NCI-H187 treated with DMSO at 0.1 percent for 48 hours (cell line): ENCODE results near the gene MC3R.

ENCODE experiments used
- DNase-seq: peaks from one replicate; lab custom pipeline; 2025; lab: John Stamatoyannopoulos, UW

The MC3R gene

GRCh38 chr20:56249956-56250355, 1.4 kb downstream of the MC3R start:
- no peak for DNase-seq

GRCh38 chr20:56257604-56258003, 9.1 kb downstream of the MC3R start:
- no peak for DNase-seq

GRCh38 chr20:56259948-56260347, 11.4 kb downstream of the MC3R start:
- no peak for DNase-seq

- no peak for DNase-seq
These were observed 20.0 kb downstream of the MC3R start for GRCh38 chr20:56268536-56268935.

- no peak for DNase-seq
These were observed 23.4 kb downstream of the MC3R start for GRCh38 chr20:56271974-56272373.

GRCh38 chr20:56273491-56273890, 25.0 kb downstream of the MC3R start:
- no peak for DNase-seq

GRCh38 chr20:56274156-56274555, 25.6 kb downstream of the MC3R start:
- no peak for DNase-seq

GRCh38 chr20:56278196-56278595, 29.7 kb downstream of the MC3R start:
- DNase-seq: no peak

GRCh38 chr20:56285496-56285895, 37.0 kb downstream of the MC3R start:
- no peak for DNase-seq

GRCh38 chr20:56289652-56290051, 41.1 kb downstream of the MC3R start:
- DNase-seq: no peak

- no peak for DNase-seq
These were observed 50.8 kb downstream of the MC3R start for GRCh38 chr20:56299362-56299761.
